ENCODE data around the gene GNAS-AS1.

GRCh38 chr20:58824843-58825242 is 25.9 kb downstream of the GNAS-AS1 start:
- no peak for TF ChIP-seq CTCF (IDR thresholded peaks at IDR 0.05)
- TF ChIP-seq EZH2 (IDR thresholded peaks at IDR 0.05; ENCODE audit: borderline replicate concordance, insufficient read depth, low read depth, low read length, poor library complexity, severe bottlenecking) = no peak

Data from B cell (primary cell).